Measurements from ENCODE around the gene TRIM67. TPM values are rescaled to one million over a fixed set of nuclear protein-coding genes. Genes with fewer than 3 reads are reported as not detected.
"Not testable (repeated sequence)": the region's sequence is repeated elsewhere in the genome, so short reads cannot be mapped to it uniquely, and the experiment has no call there.

Gene TRIM67
- total RNA-seq, 3 donors from 2014 or later (not counting 1 experiment from before 2014, with no cell fraction given): not detected

DNA sequence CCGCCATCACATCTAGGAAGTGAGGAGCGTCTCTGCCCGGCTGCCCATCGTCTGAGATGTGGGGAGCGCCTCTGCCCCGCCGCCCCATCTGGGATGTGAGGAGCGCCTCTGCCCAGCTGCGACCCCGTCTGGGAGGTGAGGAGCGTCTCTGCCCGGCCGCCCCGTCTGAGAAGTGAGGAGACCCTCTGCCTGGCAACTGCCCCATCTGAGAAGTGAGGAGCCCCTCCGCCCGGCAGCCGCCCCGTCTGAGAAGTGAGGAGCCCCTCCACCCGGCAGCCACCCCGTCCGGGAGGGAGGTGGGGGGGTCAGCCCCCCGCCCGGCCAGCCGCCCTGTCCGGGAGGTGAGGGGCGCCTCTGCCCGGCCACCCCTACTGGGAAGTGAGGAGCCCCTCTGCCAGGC is 33.4 kb upstream of the TRIM67 start:
- H3K36me3 Mint-ChIP-seq; intact Hi-C loops (cut with micrococcal nuclease); H3K27me3 Mint-ChIP-seq (ENCODE audit: low read depth in 2 of 2); H3K9me3 Mint-ChIP-seq; DNase-seq; H3K4me3 Mint-ChIP-seq; ATAC-seq; H3K27ac Mint-ChIP-seq; H3K36me3 ChIP-seq (ENCODE audit: control insufficient read depth, insufficient read depth, low read length); H3K9me3 ChIP-seq (ENCODE audit: control insufficient read depth, insufficient read depth, low read length); H3K4me1 ChIP-seq (ENCODE audit: control insufficient read depth, insufficient read depth, low read length); H3K27ac ChIP-seq (ENCODE audit: low read length); H3K4me1 Mint-ChIP-seq; H3K4me3 ChIP-seq (ENCODE audit: low read length); H3K27me3 ChIP-seq (ENCODE audit: control insufficient read depth, insufficient read depth, low read length): not testable (repeated sequence)
- WGBS (ENCODE audit: insufficient coverage): no CpG with 5 or more reads among the region's 27 CpGs

DNA sequence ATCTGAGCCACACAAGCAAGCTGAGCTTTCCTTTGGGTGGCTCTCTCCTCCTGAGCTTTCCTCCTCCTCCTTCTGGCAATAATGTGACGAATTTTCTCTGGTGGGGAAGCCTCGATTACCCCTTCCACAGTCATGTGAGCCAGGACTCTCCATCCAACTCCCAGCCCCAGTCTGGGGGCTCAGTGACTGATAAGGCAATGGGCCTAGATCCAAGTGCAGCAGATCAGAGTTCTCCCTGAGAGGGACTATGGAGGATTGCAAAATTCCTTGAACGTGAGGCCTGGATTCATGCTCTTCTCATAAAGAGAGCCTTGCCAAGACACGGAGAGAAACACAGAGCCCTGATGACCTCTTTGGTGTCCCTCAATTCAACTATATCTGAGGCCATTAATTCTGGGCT is 31.3 kb upstream of the TRIM67 start:
- no peaks in the 10 kb centered on the region for H3K36me3 Mint-ChIP-seq
- H3K4me1 Mint-ChIP-seq: no peaks in the 10 kb centered on the region
- Histone ChIP-seq H3K36me3 (ENCODE audit: control insufficient read depth, insufficient read depth, low read length) (no peaks in the 10 kb centered on the region), H3K4me3 (ENCODE audit: low read length) (no peak overlapping the region), H3K27me3 (ENCODE audit: control insufficient read depth, insufficient read depth, low read length) (no peaks in the 10 kb centered on the region), H3K27ac (ENCODE audit: low read length) (no peak overlapping the region), H3K9me3 (ENCODE audit: control insufficient read depth, insufficient read depth, low read length) (no peaks in the 10 kb centered on the region), H3K4me1 (ENCODE audit: control insufficient read depth, insufficient read depth, low read length) (no peaks in the 10 kb centered on the region)
- DNase-seq: no peak
- TF ChIP-seq, protein P1, sequence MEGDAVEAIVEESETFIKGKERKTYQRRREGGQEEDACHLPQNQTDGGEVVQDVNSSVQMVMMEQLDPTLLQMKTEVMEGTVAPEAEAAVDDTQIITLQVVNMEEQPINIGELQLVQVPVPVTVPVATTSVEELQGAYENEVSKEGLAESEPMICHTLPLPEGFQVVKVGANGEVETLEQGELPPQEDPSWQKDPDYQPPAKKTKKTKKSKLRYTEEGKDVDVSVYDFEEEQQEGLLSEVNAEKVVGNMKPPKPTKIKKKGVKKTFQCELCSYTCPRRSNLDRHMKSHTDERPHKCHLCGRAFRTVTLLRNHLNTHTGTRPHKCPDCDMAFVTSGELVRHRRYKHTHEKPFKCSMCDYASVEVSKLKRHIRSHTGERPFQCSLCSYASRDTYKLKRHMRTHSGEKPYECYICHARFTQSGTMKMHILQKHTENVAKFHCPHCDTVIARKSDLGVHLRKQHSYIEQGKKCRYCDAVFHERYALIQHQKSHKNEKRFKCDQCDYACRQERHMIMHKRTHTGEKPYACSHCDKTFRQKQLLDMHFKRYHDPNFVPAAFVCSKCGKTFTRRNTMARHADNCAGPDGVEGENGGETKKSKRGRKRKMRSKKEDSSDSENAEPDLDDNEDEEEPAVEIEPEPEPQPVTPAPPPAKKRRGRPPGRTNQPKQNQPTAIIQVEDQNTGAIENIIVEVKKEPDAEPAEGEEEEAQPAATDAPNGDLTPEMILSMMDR (IDR thresholded peaks at IDR 0.05): no peak
- no peaks in the 10 kb centered on the region for H3K9me3 Mint-ChIP-seq
- ATAC-seq: no peak
- no peak overlapping the region for H3K27ac Mint-ChIP-seq
- WGBS (ENCODE audit: insufficient coverage): 72% methylated on average over 4 of the region's 4 CpGs
- intact Hi-C loops (cut with micrococcal nuclease): no loop called here
- H3K27me3 Mint-ChIP-seq (ENCODE audit: low read depth in 2 of 2): peaks cover 0 to 3% of the 10 kb centered on the region in 2 donors
- no peak overlapping the region for H3K4me3 Mint-ChIP-seq

DNA sequence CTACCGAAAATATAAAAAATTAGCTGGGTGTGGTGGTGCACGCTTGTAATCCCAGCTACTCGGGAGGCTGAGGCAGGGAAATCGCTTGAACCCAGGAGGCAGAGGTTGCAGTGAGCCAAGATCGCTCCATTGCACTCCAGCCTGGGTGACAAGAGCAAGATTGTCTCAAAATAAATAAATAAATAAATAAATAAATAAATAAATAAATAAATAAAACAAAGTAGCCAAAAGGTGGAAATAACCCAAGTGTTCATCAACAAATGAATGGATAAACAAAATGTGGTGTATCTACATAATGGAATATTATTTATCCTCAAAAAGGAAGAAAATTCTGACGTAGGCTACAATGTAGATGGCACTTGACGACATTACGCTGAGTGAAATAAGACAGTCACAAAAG is 29.3 kb upstream of the TRIM67 start:
- H3K27ac ChIP-seq (ENCODE audit: low read length); H3K9me3 ChIP-seq (ENCODE audit: control insufficient read depth, insufficient read depth, low read length); H3K4me3 Mint-ChIP-seq; ATAC-seq; H3K4me3 ChIP-seq (ENCODE audit: low read length); H3K27ac Mint-ChIP-seq; H3K36me3 Mint-ChIP-seq; H3K27me3 ChIP-seq (ENCODE audit: control insufficient read depth, insufficient read depth, low read length); H3K36me3 ChIP-seq (ENCODE audit: control insufficient read depth, insufficient read depth, low read length); H3K4me1 Mint-ChIP-seq; intact Hi-C loops (cut with micrococcal nuclease); H3K9me3 Mint-ChIP-seq; H3K4me1 ChIP-seq (ENCODE audit: control insufficient read depth, insufficient read depth, low read length); DNase-seq; H3K27me3 Mint-ChIP-seq (ENCODE audit: low read depth in 2 of 2): not testable (repeated sequence)
- 97% methylated on average over 7 of the region's 8 CpGs for WGBS (ENCODE audit: insufficient coverage)

DNA sequence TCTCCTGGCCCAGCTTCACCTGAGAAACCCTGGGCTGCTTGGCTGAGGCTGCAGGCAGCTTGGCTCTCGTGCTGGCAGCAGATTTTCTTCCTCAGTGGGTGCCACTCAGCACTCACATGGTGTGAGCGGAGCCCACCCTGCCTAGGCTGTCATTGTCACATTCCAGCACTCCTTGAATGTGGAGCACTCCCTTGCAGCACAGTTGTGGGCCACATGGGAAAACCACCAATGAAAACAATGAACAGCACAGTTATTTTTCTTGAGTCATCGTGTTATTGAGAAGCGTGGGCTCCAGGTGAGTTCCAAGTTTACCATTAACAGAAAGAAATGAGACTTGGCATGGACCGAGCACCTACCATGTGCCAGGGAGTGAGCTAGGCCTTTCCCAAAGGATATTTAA is 27.2 kb upstream of the TRIM67 start:
- ATAC-seq (no peak), DNase-seq (no peak)
- Mint-ChIP-seq H3K27me3 (ENCODE audit: low read depth in 2 of 2) (peaks cover 2 to 3% of the 10 kb centered on the region in 2 donors), H3K36me3 (no peaks in the 10 kb centered on the region), H3K4me3 (no peak overlapping the region), H3K4me1 (no peaks in the 10 kb centered on the region), H3K9me3 (no peaks in the 10 kb centered on the region), H3K27ac (no peak overlapping the region)
- Histone ChIP-seq H3K4me1 (ENCODE audit: control insufficient read depth, insufficient read depth, low read length) (no peaks in the 10 kb centered on the region), H3K4me3 (ENCODE audit: low read length) (no peak overlapping the region), H3K36me3 (ENCODE audit: control insufficient read depth, insufficient read depth, low read length) (no peaks in the 10 kb centered on the region), H3K27me3 (ENCODE audit: control insufficient read depth, insufficient read depth, low read length) (peaks cover 2% of the 10 kb centered on the region), H3K9me3 (ENCODE audit: control insufficient read depth, insufficient read depth, low read length) (no peaks in the 10 kb centered on the region), H3K27ac (ENCODE audit: low read length) (no peak overlapping the region)
- intact Hi-C loops (cut with micrococcal nuclease): no loop called here
- WGBS (ENCODE audit: insufficient coverage): 88% methylated on average over 4 of the region's 5 CpGs
- TF ChIP-seq, protein P1 (IDR thresholded peaks at IDR 0.05): no peak

DNA sequence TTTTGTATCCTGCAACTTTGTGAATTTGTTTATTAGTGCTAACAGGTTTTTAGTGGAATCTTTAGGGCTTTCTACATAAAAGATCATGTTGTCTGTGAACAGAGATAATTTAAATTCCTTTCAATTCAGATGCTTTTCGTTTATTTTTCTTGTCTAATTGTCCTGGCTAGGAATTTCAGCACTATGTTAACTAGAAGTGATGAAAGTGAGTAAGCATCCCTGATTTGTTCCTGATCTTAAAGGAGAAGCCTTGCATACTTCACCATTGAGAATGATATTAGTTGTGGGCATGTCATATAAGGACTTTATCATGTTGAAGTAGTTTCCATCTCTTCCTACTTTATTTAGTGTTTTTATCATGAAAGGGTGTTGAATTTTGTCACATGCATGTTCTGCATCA is 23.6 kb upstream of the TRIM67 start:
- no peaks in the 10 kb centered on the region for H3K9me3 Mint-ChIP-seq
- H3K27ac Mint-ChIP-seq: no peak overlapping the region
- TF ChIP-seq, protein P1 (IDR thresholded peaks at IDR 0.05): no peak
- Histone ChIP-seq H3K27ac (ENCODE audit: low read length) (no peak overlapping the region), H3K27me3 (ENCODE audit: control insufficient read depth, insufficient read depth, low read length) (peaks cover 6% of the 10 kb centered on the region), H3K4me3 (ENCODE audit: low read length) (no peak overlapping the region), H3K9me3 (ENCODE audit: control insufficient read depth, insufficient read depth, low read length) (no peaks in the 10 kb centered on the region), H3K4me1 (ENCODE audit: control insufficient read depth, insufficient read depth, low read length) (no peaks in the 10 kb centered on the region), H3K36me3 (ENCODE audit: control insufficient read depth, insufficient read depth, low read length) (no peaks in the 10 kb centered on the region)
- H3K36me3 Mint-ChIP-seq: no peaks in the 10 kb centered on the region
- H3K4me1 Mint-ChIP-seq: no peaks in the 10 kb centered on the region
- peaks cover 22 to 28% of the 10 kb centered on the region in 2 donors for H3K27me3 Mint-ChIP-seq (ENCODE audit: low read depth in 2 of 2)
- WGBS (ENCODE audit: insufficient coverage): 80% methylated on average over 1 of the region's 1 CpG
- DNase-seq (no peak), ATAC-seq (no peak)
- no peak overlapping the region for H3K4me3 Mint-ChIP-seq
- intact Hi-C loops (cut with micrococcal nuclease): no loop called here

All from natural killer cell (primary cell).